Measurements from ENCODE around the gene SYT12. TPM values are rescaled to one million over a fixed set of nuclear protein-coding genes. Genes with fewer than 3 reads are reported as not detected.

The SYT12 gene
- total and polyA plus RNA-seq, 2 of the 4 experiments (the other 2 are of a cell fraction), result 0.54 to 0.74 TPM

- Histone ChIP-seq H2BK20ac (ENCODE audit: low read depth, low read length) (peak overlapping the region; percentile 44), H3K79me1 (ENCODE audit: low read depth in 1 of 2, low read length in 2 of 2) (peaks cover 0 to 6% of the 10 kb centered on the region in 2 experiments; a peak in 1 of 4 replicates), H4K20me1 (ENCODE audit: insufficient read depth, low read length) (peaks cover 23% of the 10 kb centered on the region), H2AFZ (replicated peaks; ENCODE audit: low read length, poor library complexity) (peak overlapping the region; percentile 65), H2BK5ac (ENCODE audit: low read depth, low read length, poor library complexity, severe bottlenecking) (peak overlapping the region; percentile 24), H3K23ac (ENCODE audit: low read depth, low read length) (no peak overlapping the region), H2BK120ac (ENCODE audit: low read depth, low read length) (peak overlapping the region; percentile 41), H4K8ac (ENCODE audit: low read depth in 2 of 2, low read length in 2 of 2) (peak overlapping the region in 1 of 2 experiments; percentile 50; a peak in 1 of 4 replicates), H3K27ac (ENCODE audit: insufficient read depth, low read length) (no peak overlapping the region), H3K9ac (ENCODE audit: low read depth, low read length) (no peak overlapping the region), H4K5ac (ENCODE audit: low read depth, low read length) (no peak overlapping the region), H3K4me3 (ENCODE audit: insufficient read depth, low read depth, low read length) (no peak overlapping the region), H3K4me2 (ENCODE audit: low read depth, low read length) (peak overlapping the region; percentile 35; the same call in 1 of the 2 replicates), H3K9me1 (ENCODE audit: insufficient read depth, low read length) (peaks cover 15% of the 10 kb centered on the region), H3K56ac (ENCODE audit: extremely low read depth, insufficient read depth, low read length) (no peak overlapping the region), H2AK9ac (replicated peaks; ENCODE audit: low read depth, low read length, poor library complexity) (peak overlapping the region; percentile 93), H2AK5ac (ENCODE audit: low read depth, low read length) (peak overlapping the region; percentile 90), H4K91ac (ENCODE audit: insufficient read depth, low read depth, low read length) (peak overlapping the region; percentile 31; the same call in 1 of the 2 replicates), H3K14ac (replicated peaks; ENCODE audit: low read depth, low read length) (peak overlapping the region; percentile 59; the same call in 1 of the 2 replicates), H3K18ac (ENCODE audit: low read depth, low read length) (no peak overlapping the region), H3K4ac (ENCODE audit: low read depth, low read length) (peak overlapping the region; percentile 65), H3K4me1 (ENCODE audit: control insufficient read depth, insufficient read depth, low read length) (peaks cover 16% of the 10 kb centered on the region), H3K36me3 (ENCODE audit: control insufficient read depth, insufficient read depth, low read length) (no peaks in the 10 kb centered on the region), H2BK15ac (ENCODE audit: low read depth, low read length) (peak overlapping the region; percentile 33; the same call in 2 of the 3 replicates), H3K27me3 (ENCODE audit: control insufficient read depth, insufficient read depth, low read length) (0 out of 2 replicates have a peak, but pooled peaks cover 2% of the 10 kb centered on the region), H3K9me3 (ENCODE audit: control insufficient read depth, insufficient read depth, low read length) (no peaks in the 10 kb centered on the region)
- in situ Hi-C loops (cut with MboI; ENCODE audit: low sequenced_read_pairs), result no loop called here
- dilution Hi-C loops (cut with HindIII; ENCODE audit: low sequenced_read_pairs, unreplicated experiment), result no loop called here
- intact Hi-C loops (cut with micrococcal nuclease), result loop anchor here (2.0 to 5.0 kb wide), 3 partner anchors 73 to 190 kb away; partner anchors contain the start of genes LRFN4, PC and RCE1
- 85% methylated on average over 10 of the region's 23 CpGs; no CpG with 5 or more reads in 1 of the 2 experiments for WGBS, 2 experiments (ENCODE audit: extremely low coverage in 2 of 2, insufficient read length in 1 of 2)
- ChIA-PET POLR2A (ENCODE audit: unreplicated experiment) (no interaction called here), CTCF (no interaction called here)
- ATAC-seq (ENCODE audit: low read depth) (peak; percentile 13; the same call in 1 of the 2 replicates), DNase-seq (peak; percentile 80)
- BruUV-seq (replicated peaks), result no TSS peak
- peak; percentile 94 for TF ChIP-seq FOS (IDR thresholded peaks at IDR 0.05; ENCODE audit: low read depth, low read length)
- TF ChIP-seq MXI1 (IDR thresholded peaks at IDR 0.05; ENCODE audit: borderline replicate concordance, low read depth, low read length), result no peak
- no peak for TF ChIP-seq CHD1 (IDR thresholded peaks at IDR 0.05; ENCODE audit: low read depth, low read length)
- no peak for TF ChIP-seq USF2 (IDR thresholded peaks at IDR 0.05; ENCODE audit: low read depth, low read length)
- TF ChIP-seq CEBPB (IDR thresholded peaks at IDR 0.05; ENCODE audit: low read depth, low read length), result no peak
- peak; percentile 52; the same call in 1 of the 2 replicates for TF ChIP-seq MAZ (IDR thresholded peaks at IDR 0.05; ENCODE audit: borderline replicate concordance, low read depth, low read length)
- TF ChIP-seq SMC3 (IDR thresholded peaks at IDR 0.05; ENCODE audit: low read depth, low read length), result no peak
- no peak for TF ChIP-seq MAFK (IDR thresholded peaks at IDR 0.05; ENCODE audit: low read depth, low read length)
- no peak for TF ChIP-seq RAD21 (IDR thresholded peaks at IDR 0.05; ENCODE audit: low read length)
- TF ChIP-seq POLR2A (IDR thresholded peaks at IDR 0.05; ENCODE audit: low read depth, low read length), result no peak
- no peak for TF ChIP-seq NFE2L2 (IDR thresholded peaks at IDR 0.05; ENCODE audit: low read depth, low read length)
- TF ChIP-seq, protein P1, sequence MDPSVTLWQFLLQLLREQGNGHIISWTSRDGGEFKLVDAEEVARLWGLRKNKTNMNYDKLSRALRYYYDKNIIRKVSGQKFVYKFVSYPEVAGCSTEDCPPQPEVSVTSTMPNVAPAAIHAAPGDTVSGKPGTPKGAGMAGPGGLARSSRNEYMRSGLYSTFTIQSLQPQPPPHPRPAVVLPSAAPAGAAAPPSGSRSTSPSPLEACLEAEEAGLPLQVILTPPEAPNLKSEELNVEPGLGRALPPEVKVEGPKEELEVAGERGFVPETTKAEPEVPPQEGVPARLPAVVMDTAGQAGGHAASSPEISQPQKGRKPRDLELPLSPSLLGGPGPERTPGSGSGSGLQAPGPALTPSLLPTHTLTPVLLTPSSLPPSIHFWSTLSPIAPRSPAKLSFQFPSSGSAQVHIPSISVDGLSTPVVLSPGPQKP (IDR thresholded peaks at IDR 0.05; ENCODE audit: borderline replicate concordance, low read depth, low read length), result no peak
- TF ChIP-seq, protein P2, sequence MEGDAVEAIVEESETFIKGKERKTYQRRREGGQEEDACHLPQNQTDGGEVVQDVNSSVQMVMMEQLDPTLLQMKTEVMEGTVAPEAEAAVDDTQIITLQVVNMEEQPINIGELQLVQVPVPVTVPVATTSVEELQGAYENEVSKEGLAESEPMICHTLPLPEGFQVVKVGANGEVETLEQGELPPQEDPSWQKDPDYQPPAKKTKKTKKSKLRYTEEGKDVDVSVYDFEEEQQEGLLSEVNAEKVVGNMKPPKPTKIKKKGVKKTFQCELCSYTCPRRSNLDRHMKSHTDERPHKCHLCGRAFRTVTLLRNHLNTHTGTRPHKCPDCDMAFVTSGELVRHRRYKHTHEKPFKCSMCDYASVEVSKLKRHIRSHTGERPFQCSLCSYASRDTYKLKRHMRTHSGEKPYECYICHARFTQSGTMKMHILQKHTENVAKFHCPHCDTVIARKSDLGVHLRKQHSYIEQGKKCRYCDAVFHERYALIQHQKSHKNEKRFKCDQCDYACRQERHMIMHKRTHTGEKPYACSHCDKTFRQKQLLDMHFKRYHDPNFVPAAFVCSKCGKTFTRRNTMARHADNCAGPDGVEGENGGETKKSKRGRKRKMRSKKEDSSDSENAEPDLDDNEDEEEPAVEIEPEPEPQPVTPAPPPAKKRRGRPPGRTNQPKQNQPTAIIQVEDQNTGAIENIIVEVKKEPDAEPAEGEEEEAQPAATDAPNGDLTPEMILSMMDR (conservative IDR thresholded peaks at IDR 0.05; ENCODE audit: low read depth, low read length), result no peak
- TF ChIP-seq RFX5 (IDR thresholded peaks at IDR 0.05; ENCODE audit: low read depth, low read length), result no peak
Measured at GRCh38 chr11:67031791-67032561, 9.0 kb downstream of the SYT12 start.
